Measurements from ENCODE around the gene FBXL17. TPM values are rescaled to one million over a fixed set of nuclear protein-coding genes. Genes with fewer than 3 reads are reported as not detected.
"Not testable (repeated sequence)": the region's sequence is repeated elsewhere in the genome, so short reads cannot be mapped to it uniquely, and the experiment has no call there.

Gene FBXL17
- polyA plus RNA-seq, 2 of the 4 experiments (the other 2 are of a cell fraction), result 8.7 to 9.1 TPM

DNA sequence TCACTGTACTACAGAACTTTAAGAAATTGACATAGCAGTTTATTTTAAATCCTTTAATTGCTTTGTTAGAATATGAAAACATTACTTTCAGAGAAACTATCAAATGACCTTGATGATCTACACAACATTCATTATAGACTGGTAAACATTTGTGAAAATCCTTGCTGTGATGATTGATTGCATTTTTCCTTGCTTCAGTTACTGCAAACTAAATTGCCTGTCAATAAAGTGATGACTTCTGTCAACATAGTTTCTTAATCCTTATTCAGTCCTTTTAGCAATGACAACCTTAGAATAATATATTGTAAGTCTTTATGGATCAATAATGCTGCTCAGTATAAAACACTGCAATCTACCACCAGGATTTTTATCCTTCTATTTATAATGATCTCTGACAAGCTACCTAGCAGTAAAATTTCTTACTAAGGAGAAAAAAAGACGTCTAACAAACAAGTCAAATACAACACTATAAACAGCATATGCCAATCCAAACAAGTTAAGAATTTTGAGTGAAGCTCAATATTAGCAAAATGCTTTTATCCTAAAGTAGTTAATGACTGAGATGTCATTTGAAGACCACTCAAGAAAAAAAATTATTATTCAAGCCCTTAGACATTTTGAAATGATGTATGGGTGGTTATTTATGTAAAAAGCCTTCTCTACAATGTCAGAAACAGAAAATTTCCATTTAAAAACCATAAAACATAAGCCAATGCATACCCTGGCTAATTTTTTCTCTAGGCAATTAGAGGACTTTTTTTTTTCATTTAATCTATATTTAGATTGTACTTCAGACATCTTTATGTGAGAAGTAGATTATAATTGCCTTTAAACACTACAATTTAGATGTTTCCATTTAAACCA is 105.5 kb downstream of the FBXL17 start:
- CTCF ChIA-PET, result interaction anchor here (7.0 kb wide), 1 partner anchor 16 kb away, joined by 46 read pairs; no protein-coding TSS in a partner anchor
- H3K9me3 ChIP-seq, result no peaks in the 10 kb centered on the region
- POLR2A ChIA-PET, result no interaction called here
- no peak overlapping the region for H3K4me2 ChIP-seq
- DNase-seq (ENCODE audit: low read depth in 1 of 2, low spot score in 1 of 2) (no peak), ATAC-seq (no peak), FAIRE-seq (no peak)
- H3K4me1 ChIP-seq, result no peaks in the 10 kb centered on the region
- no peak overlapping the region for H3K4me3 ChIP-seq
- WGBS (ENCODE audit: missing lambda C conversion rate), result 35% methylated on average over 1 of the region's 1 CpG
- no peak overlapping the region for H3K27ac ChIP-seq
- TF ChIP-seq FOSL2 (IDR thresholded peaks at IDR 0.05) (no peak), FOSL2 (CRISPR knock-in tag; IDR thresholded peaks at IDR 0.05) (no peak), HDAC2 (IDR thresholded peaks at IDR 0.05) (no peak), BHLHE40 (IDR thresholded peaks at IDR 0.05; ENCODE audit: low read depth, low read length) (no peak), JUN (IDR thresholded peaks at IDR 0.05) (no peak), SREBF2 (IDR thresholded peaks at IDR 0.05) (no peak), CHD4 (IDR thresholded peaks at IDR 0.05; ENCODE audit: borderline replicate concordance) (no peak), MYC (IDR thresholded peaks at IDR 0.05; ENCODE audit: borderline replicate concordance, low read length) (no peak), KDM1A (IDR thresholded peaks at IDR 0.05; ENCODE audit: low read depth) (no peak)
- TF ChIP-seq, protein P1, sequence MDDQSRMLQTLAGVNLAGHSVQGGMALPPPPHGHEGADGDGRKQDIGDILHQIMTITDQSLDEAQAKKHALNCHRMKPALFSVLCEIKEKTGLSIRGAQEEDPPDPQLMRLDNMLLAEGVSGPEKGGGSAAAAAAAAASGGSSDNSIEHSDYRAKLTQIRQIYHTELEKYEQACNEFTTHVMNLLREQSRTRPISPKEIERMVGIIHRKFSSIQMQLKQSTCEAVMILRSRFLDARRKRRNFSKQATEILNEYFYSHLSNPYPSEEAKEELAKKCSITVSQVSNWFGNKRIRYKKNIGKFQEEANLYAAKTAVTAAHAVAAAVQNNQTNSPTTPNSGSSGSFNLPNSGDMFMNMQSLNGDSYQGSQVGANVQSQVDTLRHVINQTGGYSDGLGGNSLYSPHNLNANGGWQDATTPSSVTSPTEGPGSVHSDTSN (IDR thresholded peaks at IDR 0.05), result no peak
- TF ChIP-seq, protein P2, sequence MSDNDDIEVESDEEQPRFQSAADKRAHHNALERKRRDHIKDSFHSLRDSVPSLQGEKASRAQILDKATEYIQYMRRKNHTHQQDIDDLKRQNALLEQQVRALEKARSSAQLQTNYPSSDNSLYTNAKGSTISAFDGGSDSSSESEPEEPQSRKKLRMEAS (IDR thresholded peaks at IDR 0.05), result no peak

DNA sequence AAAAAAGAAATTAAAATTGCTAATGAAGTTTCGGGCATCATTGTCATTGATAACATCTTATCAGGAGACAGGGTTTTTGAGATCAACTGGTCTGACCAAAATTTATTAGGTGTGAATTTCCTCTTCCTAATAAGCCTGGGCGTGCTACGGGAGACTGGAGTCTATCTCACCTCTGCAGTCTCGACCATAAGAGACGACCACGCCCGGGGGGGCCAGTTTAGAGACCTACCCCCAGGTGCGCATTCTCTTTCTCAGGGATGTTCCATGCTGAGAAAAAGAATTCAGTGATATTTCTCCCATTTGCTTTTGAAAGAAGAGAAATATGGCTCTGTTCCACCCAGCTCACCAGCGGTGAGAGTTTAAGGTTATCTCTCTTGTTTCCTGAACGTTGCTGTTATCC is 107.8 kb downstream of the FBXL17 start:
- H3K27ac ChIP-seq; H3K9me3 ChIP-seq; H3K4me2 ChIP-seq; POLR2A ChIA-PET; ATAC-seq; H3K4me1 ChIP-seq; FAIRE-seq; DNase-seq (ENCODE audit: low read depth in 1 of 2, low spot score in 1 of 2); H3K4me3 ChIP-seq: not testable (repeated sequence)
- WGBS (ENCODE audit: missing lambda C conversion rate), result 82% methylated on average over 10 of the region's 10 CpGs
- CTCF ChIA-PET, result interaction anchor here (7.0 kb wide), 1 partner anchor 14 kb away, joined by 46 read pairs; no protein-coding TSS in a partner anchor

DNA sequence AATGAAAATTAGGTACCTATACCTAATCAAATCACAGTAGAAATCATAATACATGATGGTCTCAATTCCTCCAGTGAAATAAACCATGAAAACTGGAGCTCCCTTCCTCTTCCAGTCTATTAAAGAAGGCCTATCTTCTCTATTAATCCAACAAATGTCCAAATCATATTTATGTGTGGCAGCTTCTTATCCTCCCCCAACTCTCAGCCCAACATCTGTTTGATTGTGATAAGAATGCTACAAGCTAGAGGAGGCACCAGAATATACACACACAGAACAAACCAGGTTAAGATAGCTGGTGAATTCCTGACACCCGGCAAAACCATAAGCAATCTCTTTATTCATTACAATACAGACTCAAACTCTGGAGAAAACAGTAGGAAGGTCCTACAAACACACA is 110.8 kb downstream of the FBXL17 start:
- H3K27ac ChIP-seq, result no peak overlapping the region
- WGBS (ENCODE audit: missing lambda C conversion rate), result 93% methylated on average over 1 of the region's 1 CpG
- H3K4me1 ChIP-seq, result no peaks in the 10 kb centered on the region
- TF ChIP-seq, protein P3, sequence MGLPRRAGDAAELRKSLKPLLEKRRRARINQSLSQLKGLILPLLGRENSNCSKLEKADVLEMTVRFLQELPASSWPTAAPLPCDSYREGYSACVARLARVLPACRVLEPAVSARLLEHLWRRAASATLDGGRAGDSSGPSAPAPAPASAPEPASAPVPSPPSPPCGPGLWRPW (IDR thresholded peaks at IDR 0.05), result no peak
- TF ChIP-seq JUNB (IDR thresholded peaks at IDR 0.05) (no peak), FOSB (CRISPR knock-in tag; IDR thresholded peaks at IDR 0.05) (no peak), EP300 (IDR thresholded peaks at IDR 0.05) (no peak), NR3C1 (IDR thresholded peaks at IDR 0.05) (no peak), TFCP2L1 (CRISPR knock-in tag; IDR thresholded peaks at IDR 0.05) (no peak)
- TF ChIP-seq, protein P4, sequence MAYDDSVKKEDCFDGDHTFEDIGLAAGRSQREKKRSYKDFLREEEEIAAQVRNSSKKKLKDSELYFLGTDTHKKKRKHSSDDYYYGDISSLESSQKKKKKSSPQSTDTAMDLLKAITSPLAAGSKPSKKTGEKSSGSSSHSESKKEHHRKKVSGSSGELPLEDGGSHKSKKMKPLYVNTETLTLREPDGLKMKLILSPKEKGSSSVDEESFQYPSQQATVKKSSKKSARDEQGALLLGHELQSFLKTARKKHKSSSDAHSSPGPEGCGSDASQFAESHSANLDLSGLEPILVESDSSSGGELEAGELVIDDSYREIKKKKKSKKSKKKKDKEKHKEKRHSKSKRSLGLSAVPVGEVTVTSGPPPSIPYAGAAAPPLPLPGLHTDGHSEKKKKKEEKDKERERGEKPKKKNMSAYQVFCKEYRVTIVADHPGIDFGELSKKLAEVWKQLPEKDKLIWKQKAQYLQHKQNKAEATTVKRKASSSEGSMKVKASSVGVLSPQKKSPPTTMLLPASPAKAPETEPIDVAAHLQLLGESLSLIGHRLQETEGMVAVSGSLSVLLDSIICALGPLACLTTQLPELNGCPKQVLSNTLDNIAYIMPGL (CRISPR knock-in tag; IDR thresholded peaks at IDR 0.05; ENCODE audit: borderline replicate concordance), result no peak
- ChIA-PET POLR2A (no interaction called here), CTCF (interaction anchor here (0.7 to 7.0 kb wide), 5 partner anchors 11 to 252 kb away, joined by 3 to 46 read pairs (median 4); no protein-coding TSS in a partner anchor)
- DNase-seq (ENCODE audit: low read depth in 1 of 2, low spot score in 1 of 2) (no peak), FAIRE-seq (no peak), ATAC-seq (no peak)
- H3K4me2 ChIP-seq, result no peak overlapping the region
- no peak overlapping the region for H3K4me3 ChIP-seq
- H3K9me3 ChIP-seq, result no peaks in the 10 kb centered on the region

Data from A549 (cell line).